ENCODE measurements around the gene GANAB.

GRCh38 chr11:62601372-62602140, 44.9 kb downstream of the GANAB start, which contains the start of gene MTA2:
- TF ChIP-seq CTCF (IDR thresholded peaks at IDR 0.05; ENCODE audit: insufficient read depth, low read depth, low read length), result no peak
- TF ChIP-seq EZH2 (IDR thresholded peaks at IDR 0.05; ENCODE audit: insufficient read depth, low read length), result no peak
